Measurements from ENCODE around the gene ELOVL1. TPM values are rescaled to one million over a fixed set of nuclear protein-coding genes. Genes with fewer than 3 reads are reported as not detected.
"Not testable (repeated sequence)": the region's sequence is repeated elsewhere in the genome, so short reads cannot be mapped to it uniquely, and the experiment has no call there.

Gene ELOVL1
- total and polyA plus RNA-seq, 2 of the 13 experiments (the other 11 are each of a cell fraction or from before 2014, with no cell fraction given): 55.2 to 77.4 TPM

DNA sequence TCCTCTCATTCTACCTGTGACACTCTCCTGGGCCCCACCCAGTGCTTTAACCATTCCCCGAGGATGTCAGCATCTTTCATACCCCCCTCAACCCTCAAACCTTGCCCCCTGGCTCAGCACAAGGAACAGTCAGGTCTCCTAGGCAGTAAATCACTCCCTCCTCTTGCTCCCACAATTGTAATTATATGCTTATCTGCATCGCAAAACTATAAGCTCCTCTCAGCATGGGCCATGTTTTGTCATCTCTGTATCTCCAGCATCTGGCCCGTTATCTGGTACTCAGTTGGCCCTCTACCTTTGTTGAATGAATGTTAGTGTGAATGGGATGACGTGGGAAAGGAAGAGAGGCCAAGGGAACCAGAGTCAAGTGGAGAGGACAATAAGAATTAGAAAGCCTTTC, 2.8 kb upstream of the ELOVL1 start (continued):
- TF ChIP-seq, protein P1, sequence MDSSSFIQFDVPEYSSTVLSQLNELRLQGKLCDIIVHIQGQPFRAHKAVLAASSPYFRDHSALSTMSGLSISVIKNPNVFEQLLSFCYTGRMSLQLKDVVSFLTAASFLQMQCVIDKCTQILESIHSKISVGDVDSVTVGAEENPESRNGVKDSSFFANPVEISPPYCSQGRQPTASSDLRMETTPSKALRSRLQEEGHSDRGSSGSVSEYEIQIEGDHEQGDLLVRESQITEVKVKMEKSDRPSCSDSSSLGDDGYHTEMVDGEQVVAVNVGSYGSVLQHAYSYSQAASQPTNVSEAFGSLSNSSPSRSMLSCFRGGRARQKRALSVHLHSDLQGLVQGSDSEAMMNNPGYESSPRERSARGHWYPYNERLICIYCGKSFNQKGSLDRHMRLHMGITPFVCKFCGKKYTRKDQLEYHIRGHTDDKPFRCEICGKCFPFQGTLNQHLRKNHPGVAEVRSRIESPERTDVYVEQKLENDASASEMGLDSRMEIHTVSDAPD (CRISPR knock-in tag; IDR thresholded peaks at IDR 0.05): no peak

DNA sequence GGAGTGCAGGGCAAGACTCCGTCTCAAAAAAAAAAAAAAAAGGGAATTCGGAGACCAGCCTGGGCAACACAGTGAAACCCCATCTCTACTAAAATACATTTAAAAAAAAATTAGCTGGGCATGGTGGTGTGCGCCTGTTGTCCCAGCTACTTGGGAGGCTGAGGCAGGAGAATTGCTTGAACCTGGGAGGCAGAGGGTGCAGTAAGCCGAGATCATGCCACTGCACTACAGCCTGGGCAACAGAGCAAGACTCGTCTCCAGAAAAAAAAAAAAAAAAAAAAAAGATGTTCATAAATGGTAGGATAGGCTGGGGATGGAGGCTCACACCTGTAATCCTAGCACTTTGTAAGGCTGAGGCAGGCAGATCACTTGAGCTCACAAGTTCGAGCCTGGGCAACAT, 2.0 kb upstream of the ELOVL1 start:
- H3K79me2 ChIP-seq (ENCODE audit: insufficient read depth, low read length): peaks cover 13% of the 10 kb centered on the region
- H3K4me2 ChIP-seq (ENCODE audit: low read depth, low read length); ATAC-seq; DNase-seq (ENCODE audit: low spot score); H3K9me3 ChIP-seq (ENCODE audit: low read length); BruUV-seq (replicated peaks); H3K27ac ChIP-seq (ENCODE audit: extremely low read length, insufficient read depth, low read length); H2AFZ ChIP-seq (ENCODE audit: low read length); H3K9ac ChIP-seq (ENCODE audit: insufficient read depth, low read depth, low read length); CTCF ChIA-PET (ENCODE audit: low intra/inter-chr PET ratio, low total read pairs); H3K36me3 ChIP-seq (replicated peaks in 1 of 2; ENCODE audit: control insufficient read depth in 1 of 2, insufficient read depth in 2 of 2, low read length in 2 of 2); intact Hi-C loops (cut with micrococcal nuclease; ENCODE audit: unreplicated experiment); H4K20me1 ChIP-seq (ENCODE audit: insufficient read depth, low read length); in situ Hi-C loops (cut with HindIII; ENCODE audit: extremely low pct_ligation_motif_present, low pct_unique_long_range_greater_than_20kb); H3K4me3 ChIP-seq (replicated peaks in 1 of 3; ENCODE audit: insufficient read depth in 1 of 3, low read depth in 2 of 3, low read length in 3 of 3); H3K27me3 ChIP-seq (ENCODE audit: control insufficient read depth in 1 of 2, insufficient read depth in 2 of 2, low read length in 2 of 2); FAIRE-seq; POLR2A ChIA-PET: not testable (repeated sequence)
- peaks cover 35% of the 10 kb centered on the region for H3K4me1 ChIP-seq (ENCODE audit: insufficient read depth, low read length)
- WGBS (ENCODE audit: low lambda C conversion rate): 98% methylated on average over 6 of the region's 6 CpGs
- peak; percentile 30; the same call in 1 of the 2 replicates for TF ChIP-seq ZNF121 (CRISPR knock-in tag; IDR thresholded peaks at IDR 0.05)

DNA sequence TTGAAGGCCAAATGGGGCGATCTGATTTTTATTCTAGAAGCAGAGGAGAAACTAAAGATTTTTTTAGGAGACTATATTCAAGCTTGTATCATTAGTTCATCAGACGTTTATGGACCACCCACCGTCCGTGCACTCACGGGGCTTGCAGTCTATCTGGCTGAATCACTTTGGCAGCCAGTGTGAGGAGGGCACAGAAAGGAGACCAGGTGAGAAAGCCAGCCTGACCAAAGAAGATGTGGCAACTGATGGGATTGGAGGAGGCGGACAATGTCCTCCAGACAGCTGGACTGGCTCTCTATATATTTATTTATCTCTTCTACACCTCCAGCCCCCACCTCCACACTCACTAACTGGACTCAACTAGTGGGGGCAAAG, 822 bp upstream of the ELOVL1 start:
- peaks cover 5 to 6% of the 10 kb centered on the region in 2 experiments; a peak in 3 of 5 replicates for H3K36me3 ChIP-seq (replicated peaks in 1 of 2; ENCODE audit: control insufficient read depth in 1 of 2, insufficient read depth in 2 of 2, low read length in 2 of 2)
- peak; percentile 6; the same call in 2 of the 3 replicates for ATAC-seq
- intact Hi-C loops (cut with micrococcal nuclease; ENCODE audit: unreplicated experiment) (loop anchor here (1.0 kb wide), 1 partner anchor 46 kb away; no protein-coding TSS in a partner anchor), in situ Hi-C loops (cut with HindIII; ENCODE audit: extremely low pct_ligation_motif_present, low pct_unique_long_range_greater_than_20kb) (no loop called here)
- H3K9ac ChIP-seq (ENCODE audit: insufficient read depth, low read depth, low read length): peak overlapping the region; percentile 76
- H3K4me1 ChIP-seq (ENCODE audit: insufficient read depth, low read length): peaks cover 46% of the 10 kb centered on the region
- H3K79me2 ChIP-seq (ENCODE audit: insufficient read depth, low read length): peaks cover 13% of the 10 kb centered on the region
- TF ChIP-seq, protein P2, sequence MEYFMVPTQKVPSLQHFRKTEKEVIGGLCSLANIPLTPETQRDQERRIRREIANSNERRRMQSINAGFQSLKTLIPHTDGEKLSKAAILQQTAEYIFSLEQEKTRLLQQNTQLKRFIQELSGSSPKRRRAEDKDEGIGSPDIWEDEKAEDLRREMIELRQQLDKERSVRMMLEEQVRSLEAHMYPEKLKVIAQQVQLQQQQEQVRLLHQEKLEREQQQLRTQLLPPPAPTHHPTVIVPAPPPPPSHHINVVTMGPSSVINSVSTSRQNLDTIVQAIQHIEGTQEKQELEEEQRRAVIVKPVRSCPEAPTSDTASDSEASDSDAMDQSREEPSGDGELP (IDR thresholded peaks at IDR 0.05; ENCODE audit: borderline replicate concordance, low read depth): peak; percentile 23; the same call in 1 of the 2 replicates
- TF ChIP-seq SP1 (IDR thresholded peaks at IDR 0.05) (no peak), SP1 (CRISPR knock-in tag; IDR thresholded peaks at IDR 0.05) (no peak), NCOR1 (IDR thresholded peaks at IDR 0.05; ENCODE audit: borderline replicate concordance, low read length) (0 out of 2 replicates have a peak, but pooled peaks have one; percentile 12)
- TF ChIP-seq, protein P3, sequence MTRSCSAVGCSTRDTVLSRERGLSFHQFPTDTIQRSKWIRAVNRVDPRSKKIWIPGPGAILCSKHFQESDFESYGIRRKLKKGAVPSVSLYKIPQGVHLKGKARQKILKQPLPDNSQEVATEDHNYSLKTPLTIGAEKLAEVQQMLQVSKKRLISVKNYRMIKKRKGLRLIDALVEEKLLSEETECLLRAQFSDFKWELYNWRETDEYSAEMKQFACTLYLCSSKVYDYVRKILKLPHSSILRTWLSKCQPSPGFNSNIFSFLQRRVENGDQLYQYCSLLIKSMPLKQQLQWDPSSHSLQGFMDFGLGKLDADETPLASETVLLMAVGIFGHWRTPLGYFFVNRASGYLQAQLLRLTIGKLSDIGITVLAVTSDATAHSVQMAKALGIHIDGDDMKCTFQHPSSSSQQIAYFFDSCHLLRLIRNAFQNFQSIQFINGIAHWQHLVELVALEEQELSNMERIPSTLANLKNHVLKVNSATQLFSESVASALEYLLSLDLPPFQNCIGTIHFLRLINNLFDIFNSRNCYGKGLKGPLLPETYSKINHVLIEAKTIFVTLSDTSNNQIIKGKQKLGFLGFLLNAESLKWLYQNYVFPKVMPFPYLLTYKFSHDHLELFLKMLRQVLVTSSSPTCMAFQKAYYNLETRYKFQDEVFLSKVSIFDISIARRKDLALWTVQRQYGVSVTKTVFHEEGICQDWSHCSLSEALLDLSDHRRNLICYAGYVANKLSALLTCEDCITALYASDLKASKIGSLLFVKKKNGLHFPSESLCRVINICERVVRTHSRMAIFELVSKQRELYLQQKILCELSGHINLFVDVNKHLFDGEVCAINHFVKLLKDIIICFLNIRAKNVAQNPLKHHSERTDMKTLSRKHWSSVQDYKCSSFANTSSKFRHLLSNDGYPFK (CRISPR knock-in tag; IDR thresholded peaks at IDR 0.05; ENCODE audit: borderline replicate concordance): 0 out of 2 replicates have a peak, but pooled peaks have one; percentile 7
- TF ChIP-seq, protein P4, sequence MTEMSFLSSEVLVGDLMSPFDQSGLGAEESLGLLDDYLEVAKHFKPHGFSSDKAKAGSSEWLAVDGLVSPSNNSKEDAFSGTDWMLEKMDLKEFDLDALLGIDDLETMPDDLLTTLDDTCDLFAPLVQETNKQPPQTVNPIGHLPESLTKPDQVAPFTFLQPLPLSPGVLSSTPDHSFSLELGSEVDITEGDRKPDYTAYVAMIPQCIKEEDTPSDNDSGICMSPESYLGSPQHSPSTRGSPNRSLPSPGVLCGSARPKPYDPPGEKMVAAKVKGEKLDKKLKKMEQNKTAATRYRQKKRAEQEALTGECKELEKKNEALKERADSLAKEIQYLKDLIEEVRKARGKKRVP (CRISPR knock-in tag; IDR thresholded peaks at IDR 0.05): no peak
- H3K9me3 ChIP-seq (ENCODE audit: low read length): no peaks in the 10 kb centered on the region
- no peak for DNase-seq (ENCODE audit: low spot score)
- no peaks in the 10 kb centered on the region for H3K27me3 ChIP-seq (ENCODE audit: control insufficient read depth in 1 of 2, insufficient read depth in 2 of 2, low read length in 2 of 2)
- ChIA-PET CTCF (ENCODE audit: low intra/inter-chr PET ratio, low total read pairs) (interaction anchor here (1.2 kb wide), 1 partner anchor 130 kb away, joined by 3 read pairs; no protein-coding TSS in a partner anchor), POLR2A (interaction anchor here (1.0 to 3.8 kb wide), 5 partner anchors 10 to 197 kb away, joined by 3 to 32 read pairs (median 21); partner anchors contain the start of genes CDC20, CFAP57, EBNA1BP2 and MED8)
- TSS peak; percentile 90 for BruUV-seq (replicated peaks)
- 5% methylated on average over 6 of the region's 6 CpGs for WGBS (ENCODE audit: low lambda C conversion rate)
- peak overlapping the region; percentile 91 for H3K27ac ChIP-seq (ENCODE audit: extremely low read length, insufficient read depth, low read length)
- H2AFZ ChIP-seq (ENCODE audit: low read length): no peak overlapping the region
- H4K20me1 ChIP-seq (ENCODE audit: insufficient read depth, low read length): no peaks in the 10 kb centered on the region
- FAIRE-seq: no peak
- peak overlapping the region; percentile 92 for H3K4me2 ChIP-seq (ENCODE audit: low read depth, low read length)
- H3K4me3 ChIP-seq (replicated peaks in 1 of 3; ENCODE audit: insufficient read depth in 1 of 3, low read depth in 2 of 3, low read length in 3 of 3): peak overlapping the region; percentile 76 to 88 (median 79)
